ENCODE data around the gene IFT52. TPM values are rescaled to one million over a fixed set of nuclear protein-coding genes. Genes with fewer than 3 reads are reported as not detected.

Gene IFT52
- total and polyA plus RNA-seq, 2 of the 8 experiments (the other 6 are each of a cell fraction or from before 2014, with no cell fraction given), result 35.6 to 40.4 TPM

- peaks cover 0 to 7% of the 10 kb centered on the region in 2 experiments; a peak in 2 of 4 replicates for H3K9me3 ChIP-seq (ENCODE audit: insufficient read depth in 2 of 2, low read depth in 1 of 2, low read length in 1 of 2)
- H3K18ac ChIP-seq (ENCODE audit: extremely low read depth, low read length), result no peak overlapping the region
- H3K4me3 ChIP-seq (ENCODE audit: extremely low read depth in 1 of 4, insufficient read depth in 2 of 4, low read depth in 3 of 4, low read length in 4 of 4), result no peak overlapping the region
- no peak overlapping the region for H4K8ac ChIP-seq (ENCODE audit: extremely low read depth, insufficient read depth, low read length)
- no peak overlapping the region for H3K27ac ChIP-seq (ENCODE audit: low read depth, low read length)
- H2AK5ac ChIP-seq (ENCODE audit: low read depth, low read length), result no peak overlapping the region
- WGBS, 2 experiments (ENCODE audit: extremely low coverage in 1 of 2, insufficient coverage in 1 of 2, insufficient read length in 1 of 2, insufficient replicate concordance in 2 of 2, low coverage in 1 of 2, low lambda C conversion rate in 2 of 2, missing lambda C conversion rate in 1 of 2), result 88% methylated on average over 2 of the region's 2 CpGs; no CpG with 5 or more reads in 1 of the 2 experiments
- no peaks in the 10 kb centered on the region for H3K79me1 ChIP-seq (ENCODE audit: low read depth, low read length)
- H4K5ac ChIP-seq (ENCODE audit: insufficient read length, low read depth, low read length), result no peak overlapping the region
- no peak overlapping the region for H4K91ac ChIP-seq (replicated peaks; ENCODE audit: insufficient read length, low read length)
- no peak overlapping the region for H3K23ac ChIP-seq (ENCODE audit: insufficient read length)
- POLR2A ChIA-PET (ENCODE audit: partially characterized antibody), result interaction anchor here (0.9 to 1.5 kb wide), 3 partner anchors 9 to 70 kb away, joined by 3 to 7 read pairs (median 4); no protein-coding TSS in a partner anchor
- H2BK5ac ChIP-seq (ENCODE audit: low read depth, low read length), result no peak overlapping the region
- no peak for TF ChIP-seq SP4 (IDR thresholded peaks at IDR 0.05; ENCODE audit: low read length)
- TF ChIP-seq EGR1 (IDR thresholded peaks at IDR 0.05; ENCODE audit: borderline replicate concordance, low read depth, low read length), result no peak
- no peak overlapping the region for H3K9ac ChIP-seq (replicated peaks in 1 of 4; ENCODE audit: extremely low read depth in 1 of 4, low read depth in 3 of 4, low read length in 3 of 4)
- no peaks in the 10 kb centered on the region for H3K79me2 ChIP-seq (ENCODE audit: control insufficient read depth in 1 of 2, insufficient read depth in 2 of 2, low read length in 2 of 2)
- no peak overlapping the region for H2BK120ac ChIP-seq (replicated peaks; ENCODE audit: low read depth, low read length)
- no peak overlapping the region for H2AFZ ChIP-seq (ENCODE audit: low read length)
- H3K56ac ChIP-seq (replicated peaks; ENCODE audit: insufficient read length, low read depth, low read length), result no peak overlapping the region
- FAIRE-seq, result no peak
- H3K4me1 ChIP-seq (replicated peaks in 1 of 4; ENCODE audit: control insufficient read depth in 3 of 4, insufficient read depth in 4 of 4, low read length in 3 of 4), result no peaks in the 10 kb centered on the region
- peaks cover 2% of the 10 kb centered on the region; the same call in 1 of the 2 replicates for H3K23me2 ChIP-seq (ENCODE audit: low read depth, low read length)
- no peak for DNase-seq (ENCODE audit: low read depth in 1 of 2, low spot score in 2 of 2)
- no peak overlapping the region for H3K14ac ChIP-seq (ENCODE audit: insufficient read length)
- H3K4me2 ChIP-seq (ENCODE audit: insufficient read depth in 1 of 2, low read depth in 2 of 2, low read length in 2 of 2), result no peak overlapping the region
- peaks cover 0 to 5% (median 0%) of the 10 kb centered on the region in 4 experiments; a peak in 2 of 8 replicates for H3K36me3 ChIP-seq (ENCODE audit: control insufficient read depth in 2 of 4, insufficient read depth in 4 of 4, low read length in 3 of 4)
- H4K20me1 ChIP-seq (replicated peaks in 1 of 2; ENCODE audit: control insufficient read depth in 1 of 2, insufficient read depth in 2 of 2, low read length in 2 of 2), result no peaks in the 10 kb centered on the region
- no peaks in the 10 kb centered on the region for H3K27me3 ChIP-seq (replicated peaks in 1 of 4; ENCODE audit: control insufficient read depth in 3 of 4, extremely low read depth in 1 of 4, insufficient read depth in 3 of 4, low read length in 3 of 4)
- no peak overlapping the region for H2BK15ac ChIP-seq (ENCODE audit: low read length)
- no peak overlapping the region for H3K4ac ChIP-seq (replicated peaks; ENCODE audit: insufficient read length, low read depth, low read length)
- H2BK12ac ChIP-seq (ENCODE audit: low read depth, low read length), result no peak overlapping the region
- no peak overlapping the region for H2BK20ac ChIP-seq (ENCODE audit: low read length)
- CTCF ChIA-PET (ENCODE audit: partially characterized antibody), result interaction anchor here (4.5 kb wide), 1 partner anchor 12 kb away, joined by 46 read pairs; no protein-coding TSS in a partner anchor
These were observed 40.3 kb upstream of the IFT52 start for GRCh38 chr20:43550456-43550855.

All from H1 (cell line).